Measurements from ENCODE around the gene SPTBN1.

DNA sequence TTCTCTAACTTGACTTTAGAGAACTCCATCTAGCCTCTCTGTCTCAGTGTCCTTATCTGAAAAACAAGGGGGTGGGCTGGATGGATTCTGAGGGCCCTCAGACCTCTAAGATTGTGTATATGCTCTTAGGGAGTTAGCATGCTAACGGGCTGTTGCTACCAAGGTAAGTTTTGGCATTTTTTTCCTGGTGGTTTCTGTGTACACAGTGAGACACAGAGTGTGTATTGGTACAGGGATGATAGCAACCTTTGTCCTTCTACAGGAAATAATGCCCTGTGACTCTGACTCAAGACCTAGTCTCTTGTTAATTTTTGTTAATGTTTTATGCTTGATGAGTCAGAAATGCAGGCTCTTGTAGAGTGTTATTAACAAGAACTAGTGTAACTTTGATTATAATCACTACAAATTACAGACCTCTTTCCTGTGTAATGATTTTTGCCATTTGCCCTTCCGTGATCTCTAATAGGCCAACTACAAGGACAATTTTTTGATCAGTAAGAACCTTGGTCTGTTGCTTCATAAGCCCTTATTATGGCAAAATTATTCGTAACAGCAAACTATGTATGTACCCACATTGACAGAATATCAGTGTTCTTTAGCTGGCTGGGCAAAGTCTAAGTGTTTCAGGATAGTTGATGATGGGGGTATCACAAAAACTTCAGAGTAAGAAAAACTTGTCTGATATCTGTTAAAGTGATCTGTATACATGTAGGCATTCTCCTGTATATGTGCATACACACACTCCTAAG, 89.7 kb downstream of the SPTBN1 start:
- TF ChIP-seq, protein P1, sequence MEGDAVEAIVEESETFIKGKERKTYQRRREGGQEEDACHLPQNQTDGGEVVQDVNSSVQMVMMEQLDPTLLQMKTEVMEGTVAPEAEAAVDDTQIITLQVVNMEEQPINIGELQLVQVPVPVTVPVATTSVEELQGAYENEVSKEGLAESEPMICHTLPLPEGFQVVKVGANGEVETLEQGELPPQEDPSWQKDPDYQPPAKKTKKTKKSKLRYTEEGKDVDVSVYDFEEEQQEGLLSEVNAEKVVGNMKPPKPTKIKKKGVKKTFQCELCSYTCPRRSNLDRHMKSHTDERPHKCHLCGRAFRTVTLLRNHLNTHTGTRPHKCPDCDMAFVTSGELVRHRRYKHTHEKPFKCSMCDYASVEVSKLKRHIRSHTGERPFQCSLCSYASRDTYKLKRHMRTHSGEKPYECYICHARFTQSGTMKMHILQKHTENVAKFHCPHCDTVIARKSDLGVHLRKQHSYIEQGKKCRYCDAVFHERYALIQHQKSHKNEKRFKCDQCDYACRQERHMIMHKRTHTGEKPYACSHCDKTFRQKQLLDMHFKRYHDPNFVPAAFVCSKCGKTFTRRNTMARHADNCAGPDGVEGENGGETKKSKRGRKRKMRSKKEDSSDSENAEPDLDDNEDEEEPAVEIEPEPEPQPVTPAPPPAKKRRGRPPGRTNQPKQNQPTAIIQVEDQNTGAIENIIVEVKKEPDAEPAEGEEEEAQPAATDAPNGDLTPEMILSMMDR (IDR thresholded peaks at IDR 0.05), result no peak
- no peak for TF ChIP-seq POLR2A (IDR thresholded peaks at IDR 0.05)

All from stomach (tissue), 4 donors.